NCI-H748 treated with DMSO at 0.1 percent for 48 hours (cell line): ENCODE data around the gene NEDD9.

Experiments
- DNase-seq: peaks from one replicate; lab custom pipeline; 2025; lab: John Stamatoyannopoulos, UW

The NEDD9 gene

GRCh38 chr6:11201015-11201414, 31.5 kb downstream of the NEDD9 start:
- no peak for DNase-seq

GRCh38 chr6:11200356-11200755, 32.1 kb downstream of the NEDD9 start:
- DNase-seq = no peak

GRCh38 chr6:11198663-11199603, 33.5 kb downstream of the NEDD9 start:
- DNase-seq = no peak

- DNase-seq = no peak
Observed at GRCh38 chr6:11197850-11198249, 34.6 kb downstream of the NEDD9 start.

- DNase-seq = no peak
Observed at GRCh38 chr6:11197175-11197536, 35.3 kb downstream of the NEDD9 start.

- no peak for DNase-seq
Observed at GRCh38 chr6:11196511-11197174, 35.8 kb downstream of the NEDD9 start.

GRCh38 chr6:11194356-11195218, 37.9 kb downstream of the NEDD9 start:
- no peak for DNase-seq

- DNase-seq = no peak
Observed at GRCh38 chr6:11193434-11193833, 39.0 kb downstream of the NEDD9 start.

- DNase-seq = no peak
Observed at GRCh38 chr6:11192167-11192566, 40.3 kb downstream of the NEDD9 start.

GRCh38 chr6:11190625-11191245, 41.7 kb downstream of the NEDD9 start:
- no peak for DNase-seq

- DNase-seq = no peak
Observed at GRCh38 chr6:11189865-11190624, 42.4 kb downstream of the NEDD9 start.

- no peak for DNase-seq
Observed at GRCh38 chr6:11188161-11188915, 44.1 kb downstream of the NEDD9 start.

- DNase-seq = no peak
Observed at GRCh38 chr6:11187301-11187700, 45.2 kb downstream of the NEDD9 start.

- DNase-seq = no peak
Observed at GRCh38 chr6:11185204-11185842, 47.1 kb downstream of the NEDD9 start.

GRCh38 chr6:11183761-11184362, 48.6 kb downstream of the NEDD9 start:
- DNase-seq = no peak

GRCh38 chr6:11181478-11182136, 50.9 kb downstream of the NEDD9 start:
- no peak for DNase-seq

- peak; percentile 14 for DNase-seq
Observed at GRCh38 chr6:11179419-11180202, 52.9 kb downstream of the NEDD9 start.

GRCh38 chr6:11179088-11179418, 53.4 kb downstream of the NEDD9 start:
- no peak for DNase-seq
